ENCODE data around the gene CLDN6. TPM values are rescaled to one million over a fixed set of nuclear protein-coding genes. Genes with fewer than 3 reads are reported as not detected.

CLDN6 gene
- total and polyA plus RNA-seq, 2 of the 13 experiments (the other 11 are each of a cell fraction or from before 2014, with no cell fraction given), result 5.9 to 7.6 TPM

DNA sequence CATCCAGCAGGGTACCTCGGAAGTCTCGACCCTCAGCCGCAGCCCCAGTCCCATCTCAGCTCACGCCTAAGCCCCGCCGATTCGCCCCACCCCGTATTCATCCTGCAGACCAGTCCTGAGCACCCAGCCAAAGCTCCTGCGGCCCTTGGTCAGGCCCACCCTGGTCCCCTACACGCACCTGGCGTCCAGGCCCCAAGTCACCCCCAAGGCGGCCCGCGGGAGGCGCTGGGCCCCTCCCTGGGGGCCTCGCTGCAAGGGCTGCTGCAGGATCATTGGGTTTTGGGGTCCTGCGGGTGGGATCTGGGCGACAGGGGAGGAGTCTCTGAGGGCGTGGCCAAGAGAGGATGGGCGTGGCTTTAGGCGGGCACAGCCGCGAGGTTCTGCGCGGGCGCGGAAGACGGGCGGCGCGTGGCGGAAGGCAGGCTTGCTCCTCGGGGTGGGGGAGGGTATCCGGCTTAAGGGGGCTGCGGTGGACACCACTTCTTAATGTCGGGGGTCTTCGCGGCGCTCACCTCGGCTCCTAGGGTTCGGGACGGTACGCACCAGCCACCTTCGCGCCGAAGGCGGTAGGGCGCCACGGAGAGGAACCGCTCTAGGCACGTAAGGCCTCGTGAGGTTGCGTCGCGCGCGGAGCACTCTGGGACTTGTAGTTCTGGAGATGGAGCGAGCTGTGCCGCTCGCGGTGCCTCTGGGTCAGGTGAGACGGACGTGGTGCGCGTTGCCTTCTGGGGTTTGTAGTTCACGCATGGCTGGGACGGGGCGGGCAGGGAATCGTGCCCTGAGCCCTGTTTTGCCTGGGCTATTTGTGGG is 5.9 kb upstream of the CLDN6 start, which contains the start of the genes HCFC1R1 and THOC6 (continued):
- TF ChIP-seq, protein P1, sequence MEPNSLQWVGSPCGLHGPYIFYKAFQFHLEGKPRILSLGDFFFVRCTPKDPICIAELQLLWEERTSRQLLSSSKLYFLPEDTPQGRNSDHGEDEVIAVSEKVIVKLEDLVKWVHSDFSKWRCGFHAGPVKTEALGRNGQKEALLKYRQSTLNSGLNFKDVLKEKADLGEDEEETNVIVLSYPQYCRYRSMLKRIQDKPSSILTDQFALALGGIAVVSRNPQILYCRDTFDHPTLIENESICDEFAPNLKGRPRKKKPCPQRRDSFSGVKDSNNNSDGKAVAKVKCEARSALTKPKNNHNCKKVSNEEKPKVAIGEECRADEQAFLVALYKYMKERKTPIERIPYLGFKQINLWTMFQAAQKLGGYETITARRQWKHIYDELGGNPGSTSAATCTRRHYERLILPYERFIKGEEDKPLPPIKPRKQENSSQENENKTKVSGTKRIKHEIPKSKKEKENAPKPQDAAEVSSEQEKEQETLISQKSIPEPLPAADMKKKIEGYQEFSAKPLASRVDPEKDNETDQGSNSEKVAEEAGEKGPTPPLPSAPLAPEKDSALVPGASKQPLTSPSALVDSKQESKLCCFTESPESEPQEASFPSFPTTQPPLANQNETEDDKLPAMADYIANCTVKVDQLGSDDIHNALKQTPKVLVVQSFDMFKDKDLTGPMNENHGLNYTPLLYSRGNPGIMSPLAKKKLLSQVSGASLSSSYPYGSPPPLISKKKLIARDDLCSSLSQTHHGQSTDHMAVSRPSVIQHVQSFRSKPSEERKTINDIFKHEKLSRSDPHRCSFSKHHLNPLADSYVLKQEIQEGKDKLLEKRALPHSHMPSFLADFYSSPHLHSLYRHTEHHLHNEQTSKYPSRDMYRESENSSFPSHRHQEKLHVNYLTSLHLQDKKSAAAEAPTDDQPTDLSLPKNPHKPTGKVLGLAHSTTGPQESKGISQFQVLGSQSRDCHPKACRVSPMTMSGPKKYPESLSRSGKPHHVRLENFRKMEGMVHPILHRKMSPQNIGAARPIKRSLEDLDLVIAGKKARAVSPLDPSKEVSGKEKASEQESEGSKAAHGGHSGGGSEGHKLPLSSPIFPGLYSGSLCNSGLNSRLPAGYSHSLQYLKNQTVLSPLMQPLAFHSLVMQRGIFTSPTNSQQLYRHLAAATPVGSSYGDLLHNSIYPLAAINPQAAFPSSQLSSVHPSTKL (CRISPR knock-in tag; IDR thresholded peaks at IDR 0.05), result peak; percentile 50; the same call in 1 of the 2 replicates
- TF ChIP-seq, protein P2, sequence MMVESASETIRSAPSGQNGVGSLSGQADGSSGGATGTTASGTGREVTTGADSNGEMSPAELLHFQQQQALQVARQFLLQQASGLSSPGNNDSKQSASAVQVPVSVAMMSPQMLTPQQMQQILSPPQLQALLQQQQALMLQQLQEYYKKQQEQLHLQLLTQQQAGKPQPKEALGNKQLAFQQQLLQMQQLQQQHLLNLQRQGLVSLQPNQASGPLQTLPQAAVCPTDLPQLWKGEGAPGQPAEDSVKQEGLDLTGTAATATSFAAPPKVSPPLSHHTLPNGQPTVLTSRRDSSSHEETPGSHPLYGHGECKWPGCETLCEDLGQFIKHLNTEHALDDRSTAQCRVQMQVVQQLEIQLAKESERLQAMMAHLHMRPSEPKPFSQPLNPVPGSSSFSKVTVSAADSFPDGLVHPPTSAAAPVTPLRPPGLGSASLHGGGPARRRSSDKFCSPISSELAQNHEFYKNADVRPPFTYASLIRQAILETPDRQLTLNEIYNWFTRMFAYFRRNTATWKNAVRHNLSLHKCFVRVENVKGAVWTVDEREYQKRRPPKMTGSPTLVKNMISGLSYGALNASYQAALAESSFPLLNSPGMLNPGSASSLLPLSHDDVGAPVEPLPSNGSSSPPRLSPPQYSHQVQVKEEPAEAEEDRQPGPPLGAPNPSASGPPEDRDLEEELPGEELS (CRISPR knock-in tag; IDR thresholded peaks at IDR 0.05), result peak; percentile 48; the same call in 1 of the 2 replicates
- TF ChIP-seq HDAC6 (IDR thresholded peaks at IDR 0.05; ENCODE audit: low read depth, low read length) (no peak), ZNF839 (CRISPR knock-in tag; IDR thresholded peaks at IDR 0.05; ENCODE audit: borderline replicate concordance) (no peak), ZNF615 (CRISPR knock-in tag; IDR thresholded peaks at IDR 0.05; ENCODE audit: borderline replicate concordance) (peak; percentile 84; the same call in 1 of the 2 replicates), ONECUT2 (CRISPR knock-in tag; IDR thresholded peaks at IDR 0.05) (no peak), SOX6 (IDR thresholded peaks at IDR 0.05) (no peak), SOX6 (CRISPR knock-in tag; IDR thresholded peaks at IDR 0.05) (peak; percentile 26; the same call in 1 of the 2 replicates), ZFP36L2 (CRISPR knock-in tag; IDR thresholded peaks at IDR 0.05) (0 out of 2 replicates have a peak, but pooled peaks have one; percentile 27), ZFP82 (CRISPR knock-in tag; IDR thresholded peaks at IDR 0.05; ENCODE audit: borderline replicate concordance) (0 out of 2 replicates have a peak, but pooled peaks have one; percentile 23), GLI4 (CRISPR knock-in tag; IDR thresholded peaks at IDR 0.05; ENCODE audit: borderline replicate concordance) (peak; percentile 93; the same call in 1 of the 2 replicates), SP1 (IDR thresholded peaks at IDR 0.05) (no peak), SP1 (CRISPR knock-in tag; IDR thresholded peaks at IDR 0.05) (peak; percentile 84), KLF12 (CRISPR knock-in tag; IDR thresholded peaks at IDR 0.05; ENCODE audit: borderline replicate concordance) (peak; percentile 27; the same call in 1 of the 2 replicates), ZNF782 (CRISPR knock-in tag; IDR thresholded peaks at IDR 0.05; ENCODE audit: borderline replicate concordance) (0 out of 2 replicates have a peak, but pooled peaks have one; percentile 64), ZNF432 (CRISPR knock-in tag; IDR thresholded peaks at IDR 0.05; ENCODE audit: borderline replicate concordance) (no peak), YY1 (IDR thresholded peaks at IDR 0.05; ENCODE audit: insufficient read depth, insufficient replicate concordance, low read depth, low read length) (peak; percentile 57), ZNF709 (CRISPR knock-in tag; IDR thresholded peaks at IDR 0.05) (0 out of 2 replicates have a peak, but pooled peaks have one; percentile 76), SIN3B (IDR thresholded peaks at IDR 0.05; ENCODE audit: low read length) (no peak), ETV5 (CRISPR knock-in tag; IDR thresholded peaks at IDR 0.05; ENCODE audit: borderline replicate concordance) (peak; percentile 66), MBD4 (IDR thresholded peaks at IDR 0.05; ENCODE audit: borderline replicate concordance, low read length) (no peak)
- TF ChIP-seq, protein P3, sequence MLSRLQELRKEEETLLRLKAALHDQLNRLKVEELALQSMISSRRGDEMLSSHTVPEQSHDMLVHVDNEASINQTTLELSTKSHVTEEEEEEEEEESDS (CRISPR knock-in tag; IDR thresholded peaks at IDR 0.05; ENCODE audit: borderline replicate concordance), result peak; percentile 93; the same call in 1 of the 2 replicates
- TF ChIP-seq, protein P4, sequence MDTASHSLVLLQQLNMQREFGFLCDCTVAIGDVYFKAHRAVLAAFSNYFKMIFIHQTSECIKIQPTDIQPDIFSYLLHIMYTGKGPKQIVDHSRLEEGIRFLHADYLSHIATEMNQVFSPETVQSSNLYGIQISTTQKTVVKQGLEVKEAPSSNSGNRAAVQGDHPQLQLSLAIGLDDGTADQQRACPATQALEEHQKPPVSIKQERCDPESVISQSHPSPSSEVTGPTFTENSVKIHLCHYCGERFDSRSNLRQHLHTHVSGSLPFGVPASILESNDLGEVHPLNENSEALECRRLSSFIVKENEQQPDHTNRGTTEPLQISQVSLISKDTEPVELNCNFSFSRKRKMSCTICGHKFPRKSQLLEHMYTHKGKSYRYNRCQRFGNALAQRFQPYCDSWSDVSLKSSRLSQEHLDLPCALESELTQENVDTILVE (CRISPR knock-in tag; IDR thresholded peaks at IDR 0.05), result peak; percentile 89
